COLO829 (cell line): Measurements from ENCODE around the gene ALAD.
A peak's percentile ranks its signal among the peaks of the same experiment; 100 is the strongest.
"Not testable (repeated sequence)": the region's sequence is repeated elsewhere in the genome, so short reads cannot be mapped to it uniquely, and the experiment has no call there.

ENCODE experiments used
- DNase-seq: peaks from one replicate; pipeline ENCODE4 v3.0.0; 2012; ENCODE audit warnings: low spot score

Gene ALAD

GRCh38 chr9:113401027-113401792 lies at the start of gene ALAD:
ALAD (minus strand) TSS chr9:113401284; CDS start chr9:113393559, 7,725 bp downstream.
- peak; percentile 98 for DNase-seq

GRCh38 chr9:113449376-113449775 lies 48.3 kb upstream of the ALAD start:
- no peak for DNase-seq

GRCh38 chr9:113446323-113446740 lies 45.2 kb upstream of the ALAD start:
- DNase-seq = peak; percentile 87

- no peak for DNase-seq
Observed at GRCh38 chr9:113444736-113445135, 43.7 kb upstream of the ALAD start.

GRCh38 chr9:113437716-113438115 lies 36.6 kb upstream of the ALAD start:
- DNase-seq = not testable (repeated sequence)

GRCh38 chr9:113436728-113437515 lies 35.8 kb upstream of the ALAD start:
- no peak for DNase-seq

GRCh38 chr9:113431191-113431590 lies 30.1 kb upstream of the ALAD start:
- no peak for DNase-seq

- DNase-seq = no peak
Observed at GRCh38 chr9:113428062-113428615, 27.1 kb upstream of the ALAD start.

GRCh38 chr9:113427629-113428028 lies 26.5 kb upstream of the ALAD start:
- no peak for DNase-seq

GRCh38 chr9:113426701-113427100 lies 25.6 kb upstream of the ALAD start:
- DNase-seq = no peak

- no peak for DNase-seq
Observed at GRCh38 chr9:113425072-113425471, 24.0 kb upstream of the ALAD start.

GRCh38 chr9:113421726-113422125 lies 20.6 kb upstream of the ALAD start:
- no peak for DNase-seq

GRCh38 chr9:113417370-113417769 lies 16.3 kb upstream of the ALAD start:
- DNase-seq = no peak

GRCh38 chr9:113416149-113416721 lies 15.2 kb upstream of the ALAD start:
- no peak for DNase-seq

- peak; percentile 95 for DNase-seq
Observed at GRCh38 chr9:113410207-113410864, 9.3 kb upstream of the ALAD start, which contains the start of the genes C9orf43 and POLE3. C9orf43 (plus strand) TSS chr9:113410747; CDS start chr9:113413494, 2,747 bp downstream. POLE3 (minus strand) TSS chr9:113410675; CDS start chr9:113410293, 382 bp downstream.

- no peak for DNase-seq
Observed at GRCh38 chr9:113409883-113410206, 8.8 kb upstream of the ALAD start.

- no peak for DNase-seq
Observed at GRCh38 chr9:113409481-113409880, 8.4 kb upstream of the ALAD start.

GRCh38 chr9:113406873-113407511 lies 5.9 kb upstream of the ALAD start:
- peak; percentile 72 for DNase-seq

- DNase-seq = not testable (repeated sequence)
Observed at GRCh38 chr9:113406353-113406752, 5.3 kb upstream of the ALAD start.

GRCh38 chr9:113403646-113404045 lies 2.6 kb upstream of the ALAD start:
- DNase-seq = no peak

- DNase-seq = no peak
Observed at GRCh38 chr9:113399646-113400200, 1.4 kb downstream of the ALAD start.
